Mesothelial cell of epicardium (in vitro differentiated cells): ENCODE measurements around the gene CTNNA3. TPM values are rescaled to one million over a fixed set of nuclear protein-coding genes. Genes with fewer than 3 reads are reported as not detected.

ENCODE experiments used
- DNase-seq, 2 experiments: peaks; one replicate each; pipeline ENCODE4 v3.0.0; 2021; ENCODE audit warnings: low spot score in 2 of 2; ENCODE audit not compliant: unreplicated experiment in 2 of 2
- H3K27ac Mint-ChIP-seq: 2 replicates; pipeline ENCODE4 v1.8.0; 2021; ENCODE audit warnings: mixed read lengths
- H3K27me3 Mint-ChIP-seq: 2 replicates; pipeline ENCODE4 v1.8.0; 2021; ENCODE audit warnings: low read depth, mixed read lengths
- H3K36me3 Mint-ChIP-seq: 2 replicates; pipeline ENCODE4 v1.8.0; 2021; ENCODE audit warnings: mixed read lengths
- H3K4me1 Mint-ChIP-seq: 2 replicates; pipeline ENCODE4 v1.8.0; 2021; ENCODE audit warnings: mixed read lengths
- H3K4me3 Mint-ChIP-seq: 2 replicates; pipeline ENCODE4 v1.8.0; 2021; ENCODE audit warnings: mild to moderate bottlenecking, moderate library complexity, mixed read lengths
- H3K9me3 Mint-ChIP-seq: 2 replicates; pipeline ENCODE4 v1.8.0; 2021; ENCODE audit warnings: mixed read lengths
- CTCF ChIP-seq: fragments of 200-600 bp; sonication (generic); IDR thresholded peaks from one replicate; pipeline ENCODE4 v1.5.0; 2021; ENCODE audit warnings: antibody characterized with exemption; ENCODE audit not compliant: unreplicated experiment
- total RNA-seq: library from RNA; stranded (reverse); gene quantifications from 3 replicates; pipeline ENCODE4 v1.2.1, GENCODE V29; 2021

CTNNA3 gene
- total RNA-seq, 1 donor from 2014 or later: 14.2 TPM

DNA sequence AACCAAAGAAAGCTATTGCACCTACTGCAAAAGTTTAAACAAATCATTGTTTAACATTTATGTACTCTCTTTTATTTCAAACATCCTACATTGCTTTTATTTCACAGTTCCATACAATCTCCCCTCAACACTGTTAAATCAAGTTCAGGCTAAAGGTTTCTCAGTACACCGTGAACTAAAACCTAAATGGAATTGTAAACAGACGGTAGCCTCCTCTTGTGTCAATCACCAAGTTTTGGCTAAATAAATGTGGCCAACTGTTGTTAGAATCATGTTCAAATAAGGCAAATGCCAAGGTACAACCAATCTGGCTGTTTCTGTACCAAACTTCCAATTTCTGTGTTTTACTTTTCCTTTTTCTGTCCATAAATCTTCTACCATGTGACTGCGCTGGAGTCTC lies 1493.9 kb downstream of the CTNNA3 start:
- no peaks in the 10 kb centered on the region for H3K36me3 Mint-ChIP-seq
- no peaks in the 10 kb centered on the region for H3K4me1 Mint-ChIP-seq
- H3K27me3 Mint-ChIP-seq: no peaks in the 10 kb centered on the region
- no peak overlapping the region for H3K27ac Mint-ChIP-seq
- no peak overlapping the region for H3K4me3 Mint-ChIP-seq
- no peak for TF ChIP-seq CTCF
- no peaks in the 10 kb centered on the region for H3K9me3 Mint-ChIP-seq
- DNase-seq: no peak

- Mint-ChIP-seq H3K4me1 (peaks cover 2% of the 10 kb centered on the region), H3K36me3 (no peaks in the 10 kb centered on the region), H3K27me3 (no peaks in the 10 kb centered on the region), H3K4me3 (no peak overlapping the region), H3K9me3 (no peaks in the 10 kb centered on the region), H3K27ac (no peak overlapping the region)
- no peak for DNase-seq
- no peak for TF ChIP-seq CTCF
Observed at GRCh38 chr10:66192162-66192831, 1503.7 kb downstream of the CTNNA3 start.

- Mint-ChIP-seq H3K27ac (no peak overlapping the region), H3K27me3 (no peaks in the 10 kb centered on the region), H3K4me3 (no peak overlapping the region), H3K36me3 (no peaks in the 10 kb centered on the region), H3K4me1 (peaks cover 7% of the 10 kb centered on the region), H3K9me3 (no peaks in the 10 kb centered on the region)
- TF ChIP-seq CTCF: no peak
- no peak for DNase-seq
Observed at GRCh38 chr10:66190413-66190812, 1505.6 kb downstream of the CTNNA3 start.

GRCh38 chr10:66189271-66189670 lies 1506.7 kb downstream of the CTNNA3 start:
- Mint-ChIP-seq H3K27ac (no peak overlapping the region), H3K4me1 (peaks cover 7% of the 10 kb centered on the region), H3K27me3 (no peaks in the 10 kb centered on the region), H3K4me3 (no peak overlapping the region), H3K9me3 (no peaks in the 10 kb centered on the region), H3K36me3 (no peaks in the 10 kb centered on the region)
- no peak for DNase-seq
- no peak for TF ChIP-seq CTCF

- no peaks in the 10 kb centered on the region for H3K36me3 Mint-ChIP-seq
- no peaks in the 10 kb centered on the region for H3K27me3 Mint-ChIP-seq
- H3K4me1 Mint-ChIP-seq: peaks cover 6% of the 10 kb centered on the region
- no peaks in the 10 kb centered on the region for H3K9me3 Mint-ChIP-seq
- no peak overlapping the region for H3K4me3 Mint-ChIP-seq
- no peak overlapping the region for H3K27ac Mint-ChIP-seq
- no peak for DNase-seq
- no peak for TF ChIP-seq CTCF
Observed at GRCh38 chr10:66187053-66187733, 1508.8 kb downstream of the CTNNA3 start.
